Measurements from ENCODE around the gene DEDD. TPM values are rescaled to one million over a fixed set of nuclear protein-coding genes. Genes with fewer than 3 reads are reported as not detected.

The DEDD gene
- total RNA-seq, 4 donors from 2014 or later, result 23.0 to 48.7 (median 31.4) TPM

DNA sequence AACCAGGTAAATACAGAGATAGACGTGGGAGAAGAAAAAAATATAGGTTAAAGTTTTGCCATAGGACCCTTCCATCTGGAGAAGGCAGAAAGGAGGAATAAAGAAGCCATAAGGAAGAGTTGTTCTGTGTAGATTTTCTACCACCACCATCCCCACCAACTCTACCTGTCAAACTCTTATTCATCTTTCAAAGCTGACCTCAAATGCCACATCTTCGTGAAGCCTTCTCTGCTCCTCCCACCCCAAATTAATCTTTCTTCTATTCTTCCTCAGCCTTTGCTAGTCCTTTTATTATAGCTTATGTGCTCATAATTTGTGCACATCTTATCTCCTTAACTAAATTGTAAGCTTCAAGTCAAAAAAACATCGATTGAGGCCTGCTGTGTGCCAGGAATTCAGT lies 41.9 kb downstream of the DEDD start:
- Histone ChIP-seq H3K36me3 (no peaks in the 10 kb centered on the region), H3K4me1 (peaks cover 0 to 8% (median 0%) of the 10 kb centered on the region in 4 donors), H3K27me3 (no peaks in the 10 kb centered on the region), H3K9me3 (no peaks in the 10 kb centered on the region), H3K4me3 (no peak overlapping the region), H3K27ac (no peak overlapping the region)
- DNase-seq, result no peak
- TF ChIP-seq, protein P1, sequence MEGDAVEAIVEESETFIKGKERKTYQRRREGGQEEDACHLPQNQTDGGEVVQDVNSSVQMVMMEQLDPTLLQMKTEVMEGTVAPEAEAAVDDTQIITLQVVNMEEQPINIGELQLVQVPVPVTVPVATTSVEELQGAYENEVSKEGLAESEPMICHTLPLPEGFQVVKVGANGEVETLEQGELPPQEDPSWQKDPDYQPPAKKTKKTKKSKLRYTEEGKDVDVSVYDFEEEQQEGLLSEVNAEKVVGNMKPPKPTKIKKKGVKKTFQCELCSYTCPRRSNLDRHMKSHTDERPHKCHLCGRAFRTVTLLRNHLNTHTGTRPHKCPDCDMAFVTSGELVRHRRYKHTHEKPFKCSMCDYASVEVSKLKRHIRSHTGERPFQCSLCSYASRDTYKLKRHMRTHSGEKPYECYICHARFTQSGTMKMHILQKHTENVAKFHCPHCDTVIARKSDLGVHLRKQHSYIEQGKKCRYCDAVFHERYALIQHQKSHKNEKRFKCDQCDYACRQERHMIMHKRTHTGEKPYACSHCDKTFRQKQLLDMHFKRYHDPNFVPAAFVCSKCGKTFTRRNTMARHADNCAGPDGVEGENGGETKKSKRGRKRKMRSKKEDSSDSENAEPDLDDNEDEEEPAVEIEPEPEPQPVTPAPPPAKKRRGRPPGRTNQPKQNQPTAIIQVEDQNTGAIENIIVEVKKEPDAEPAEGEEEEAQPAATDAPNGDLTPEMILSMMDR (IDR thresholded peaks at IDR 0.05), result no peak
- TF ChIP-seq POLR2A (IDR thresholded peaks at IDR 0.05), result no peak

DNA sequence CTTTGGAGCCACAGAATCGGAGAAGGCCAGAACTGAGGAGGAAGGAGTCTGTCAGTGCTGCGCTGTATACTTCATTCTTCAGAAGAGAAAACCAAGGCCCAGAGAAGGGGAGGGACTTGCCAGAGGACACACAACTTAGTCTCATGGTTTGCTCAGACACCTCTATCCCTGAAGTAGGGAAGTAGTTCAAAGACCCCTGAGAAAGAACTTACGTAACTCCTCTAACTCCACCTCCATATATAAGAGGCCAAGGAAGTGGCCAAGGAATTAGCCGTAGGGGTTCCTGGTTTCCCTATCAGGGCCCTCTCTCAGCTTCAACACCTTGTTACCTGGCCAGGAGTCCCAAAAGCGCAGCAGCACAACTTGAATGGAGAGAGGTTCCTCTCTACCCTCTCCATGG lies 42.5 kb downstream of the DEDD start:
- TF ChIP-seq, protein P1 (IDR thresholded peaks at IDR 0.05), result no peak
- Histone ChIP-seq H3K4me1 (peaks cover 0 to 8% (median 0%) of the 10 kb centered on the region in 4 donors), H3K4me3 (no peak overlapping the region), H3K9me3 (no peaks in the 10 kb centered on the region), H3K36me3 (no peaks in the 10 kb centered on the region), H3K27ac (no peak overlapping the region), H3K27me3 (no peaks in the 10 kb centered on the region)
- DNase-seq, result peak in 1 of 3 donors; percentile 7

DNA sequence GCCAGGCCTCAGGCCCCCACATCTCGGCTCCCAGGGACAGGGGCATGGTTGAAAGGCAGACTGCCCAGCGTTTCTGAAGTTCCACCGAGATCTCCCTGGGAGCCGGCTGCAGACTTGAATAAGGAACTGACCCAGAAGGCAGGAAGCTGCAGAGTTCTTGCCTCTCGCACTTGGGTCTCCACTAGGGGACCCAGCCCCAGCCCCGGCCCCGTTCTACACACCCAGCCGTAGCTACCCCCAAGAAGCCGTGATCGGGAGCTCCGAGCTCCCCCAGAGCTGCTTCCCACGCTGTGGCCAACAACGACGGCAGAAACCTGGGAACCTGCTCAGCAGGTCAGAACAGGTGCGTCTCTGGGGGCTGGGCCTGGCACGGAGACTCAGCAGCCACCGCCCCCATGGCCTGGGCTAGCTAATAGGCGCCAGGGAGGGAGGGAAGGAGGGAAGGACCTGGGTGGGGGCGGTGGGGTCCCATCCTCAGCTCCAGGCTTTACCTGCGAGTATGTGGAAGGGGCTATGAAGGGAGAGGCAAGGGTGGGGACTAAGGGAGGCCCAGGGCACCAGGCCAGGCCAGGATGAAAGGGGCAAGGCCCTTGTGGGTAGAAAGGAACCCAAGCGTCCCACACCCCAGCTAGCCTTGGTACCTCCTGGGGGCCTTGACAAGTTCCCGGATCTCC lies 43.1 kb downstream of the DEDD start, which contains the start of gene NECTIN4:
Gene NECTIN4, minus strand, starts transcription at position 308 of the 674 bp plus-strand sequence. Its CDS starts 262 bp downstream, at position 46.
- no peak within 1 kb of the TSS for H3K27ac ChIP-seq
- H3K36me3 ChIP-seq, result no peaks in the 10 kb centered on the region
- DNase-seq, result peak in 2 of 3 donors; percentile 66 to 75
- no peaks in the 10 kb centered on the region for H3K9me3 ChIP-seq
- no peaks in the 10 kb centered on the region for H3K27me3 ChIP-seq
- TF ChIP-seq POLR2A (IDR thresholded peaks at IDR 0.05), result peak in 1 of 2 donors; percentile 25
- TF ChIP-seq, protein P1 (IDR thresholded peaks at IDR 0.05), result no peak
- peaks cover 0 to 8% (median 0%) of the 10 kb centered on the region in 4 donors for H3K4me1 ChIP-seq
- H3K4me3 ChIP-seq, result peak within 1 kb of the TSS in 2 of 4 donors; percentile 0 to 18

DNA sequence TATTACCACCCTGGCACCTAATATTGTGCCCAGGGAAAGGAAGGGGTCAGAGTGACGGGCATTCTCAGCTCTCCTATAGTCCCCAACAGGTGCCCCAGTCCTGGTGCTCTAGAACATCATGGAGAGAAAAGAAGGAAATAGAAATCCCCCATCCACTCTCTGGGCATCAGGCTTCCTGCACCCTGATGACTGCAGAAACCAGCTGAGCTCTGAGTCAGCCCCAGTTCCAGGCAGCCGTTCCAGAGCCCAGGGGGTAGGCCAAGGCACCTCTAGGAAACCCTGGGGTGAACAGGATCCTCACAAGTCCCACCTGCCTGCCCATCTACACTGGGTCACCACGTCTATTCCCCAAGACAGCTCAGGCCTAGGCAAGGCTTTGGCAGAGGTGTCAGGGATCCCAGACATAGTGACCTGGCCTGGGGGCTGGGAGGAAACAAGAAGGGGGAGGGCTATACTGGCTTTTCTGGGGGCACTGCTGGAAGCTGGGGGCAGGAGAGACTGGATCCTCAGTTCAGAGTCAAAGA lies 43.8 kb downstream of the DEDD start:
- TF ChIP-seq, protein P1 (IDR thresholded peaks at IDR 0.05), result no peak
- TF ChIP-seq POLR2A (IDR thresholded peaks at IDR 0.05), result no peak
- H3K4me3 ChIP-seq, result peak overlapping the region in 1 of 4 donors; percentile 0
- H3K4me1 ChIP-seq, result peaks cover 0 to 10% (median 0%) of the 10 kb centered on the region in 4 donors

DNA sequence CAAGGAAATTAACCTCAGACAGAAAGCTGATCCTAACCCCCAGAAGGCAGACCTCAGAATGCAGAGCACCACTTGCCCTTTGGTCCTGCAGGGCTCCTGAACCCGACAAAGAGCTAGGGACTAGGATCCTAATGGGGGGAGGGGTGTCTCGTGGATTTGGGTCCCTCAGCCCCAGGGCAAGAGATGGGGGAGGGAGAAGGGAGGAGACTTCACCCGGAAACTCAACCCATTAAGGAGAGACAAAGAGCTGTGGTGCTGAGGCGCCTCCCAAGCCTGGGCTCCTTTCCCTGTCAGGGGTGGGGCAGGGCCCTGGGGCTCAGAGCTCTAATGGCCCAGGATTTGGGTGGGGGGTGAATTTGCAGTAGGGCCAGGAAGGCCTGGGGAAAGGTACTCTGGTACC lies 46.0 kb downstream of the DEDD start:
- Histone ChIP-seq H3K4me1 (peaks cover 0 to 14% (median 0%) of the 10 kb centered on the region in 4 donors), H3K36me3 (no peaks in the 10 kb centered on the region), H3K27ac (no peak overlapping the region), H3K4me3 (no peak overlapping the region), H3K9me3 (no peaks in the 10 kb centered on the region), H3K27me3 (no peaks in the 10 kb centered on the region)
- no peak for DNase-seq
- no peak for TF ChIP-seq POLR2A (IDR thresholded peaks at IDR 0.05)
- TF ChIP-seq, protein P1 (IDR thresholded peaks at IDR 0.05), result no peak

More for the DNA sequence above, 43.8 kb downstream of the DEDD start:
- H3K27me3 ChIP-seq, result no peaks in the 10 kb centered on the region
- H3K27ac ChIP-seq, result no peak overlapping the region
- no peaks in the 10 kb centered on the region for H3K36me3 ChIP-seq
- H3K9me3 ChIP-seq, result no peaks in the 10 kb centered on the region
- peak in 1 of 3 donors; percentile 45 for DNase-seq

Measured in Peyer's patch (tissue), 4 donors.